Left renal cortex interstitium (tissue), 4 donors: ENCODE data around the gene KRTAP20-4. TPM values are rescaled to one million over a fixed set of nuclear protein-coding genes. Genes with fewer than 3 reads are reported as not detected.

Source experiments
- DNase-seq, 4 donors: peaks; one replicate each; pipeline ENCODE4 v3.0.0-alpha.2; 2013; ENCODE audit warnings: low read depth in 4 of 4, low spot score in 2 of 4, missing footprints in 1 of 4
- polyA plus RNA-seq, 4 donors: library from polyadenylated mRNA; unstranded; fragments of 120-200 nt; gene quantifications; one replicate each; pipeline ENCODE4 v1.2.1, GENCODE V29; 2013; ENCODE audit not compliant: insufficient read length in 4 of 4

The KRTAP20-4 gene
- not detected for polyA plus RNA-seq

DNA sequence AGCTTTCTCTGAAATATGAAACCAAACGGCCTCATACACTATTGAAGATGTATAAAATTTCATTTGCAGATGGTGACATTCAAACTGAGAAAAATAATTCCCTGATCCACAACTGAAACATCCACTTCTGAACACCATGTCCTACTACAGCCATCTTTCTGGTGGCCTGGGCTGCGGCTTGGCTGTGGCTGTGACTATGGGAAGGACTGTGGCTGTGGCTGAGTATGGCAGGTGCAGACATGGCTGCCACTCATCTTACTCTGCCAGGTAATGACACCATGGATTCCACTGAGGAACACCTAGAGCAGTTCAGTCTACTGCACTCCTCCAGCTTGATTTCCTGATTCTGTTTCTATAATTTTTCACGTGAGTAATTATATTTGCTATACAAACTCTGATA, at the start of gene KRTAP20-4:
Gene KRTAP20-4 (plus strand): TSS at position 106 of the 400 bp plus-strand sequence.
- DNase-seq: no peak

DNA sequence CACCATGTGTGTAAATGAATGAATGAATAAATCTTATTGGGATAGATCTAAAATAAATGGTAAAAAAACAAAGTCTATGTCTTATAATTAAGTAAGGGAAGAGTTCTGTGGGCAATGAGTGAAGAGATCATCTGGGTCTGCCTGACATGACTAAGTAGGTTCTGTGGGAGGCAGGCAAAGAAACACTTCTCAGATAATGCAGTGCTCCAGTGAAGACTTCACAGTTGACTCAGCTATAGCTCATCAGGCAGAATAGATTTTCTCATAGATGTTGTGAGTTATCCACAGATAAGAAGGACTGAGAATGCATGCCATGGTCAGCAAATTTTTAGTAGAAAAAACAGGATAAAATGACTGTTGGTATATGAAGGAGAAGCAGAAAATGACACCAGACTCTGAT, 42.7 kb upstream of the KRTAP20-4 start:
- DNase-seq: no peak

DNA sequence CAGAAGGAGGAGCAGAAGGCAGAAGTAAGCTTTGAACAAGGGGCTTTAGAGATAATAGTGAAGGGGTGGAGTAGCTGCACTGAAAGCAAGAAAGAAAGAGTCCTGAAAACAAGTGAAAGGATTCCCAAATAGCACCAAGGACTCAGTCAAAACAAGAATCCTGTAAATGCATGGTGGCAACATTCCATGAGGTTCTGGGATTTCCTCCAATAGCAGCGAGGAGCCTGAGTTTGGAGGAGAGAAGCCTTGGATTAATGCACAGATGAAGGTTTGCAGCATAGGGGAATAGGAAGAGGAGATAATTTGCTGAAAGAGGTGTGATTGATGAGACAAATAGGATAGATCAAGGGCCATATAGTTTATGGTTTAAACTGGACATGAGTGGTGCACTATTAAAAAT, 41.1 kb upstream of the KRTAP20-4 start:
- no peak for DNase-seq

DNA sequence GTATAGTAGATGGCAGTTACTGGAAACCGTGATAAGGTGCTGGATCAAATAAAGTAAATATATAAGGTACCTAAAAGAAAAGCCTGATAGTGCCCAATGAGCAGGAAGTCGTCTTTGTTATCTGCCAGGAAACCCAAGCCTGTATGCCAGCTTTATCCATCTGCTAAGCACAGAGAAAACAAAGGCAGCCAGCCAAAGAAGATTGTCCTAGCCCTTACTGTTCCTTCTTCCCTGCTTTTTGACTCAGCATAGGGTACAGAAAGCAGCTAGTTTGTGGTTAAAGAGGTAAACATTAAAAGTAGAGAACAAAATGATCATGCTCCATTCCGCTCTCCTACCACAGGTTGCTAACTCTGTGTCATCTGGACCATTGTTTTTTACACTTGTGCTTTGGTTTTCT, 40.3 kb upstream of the KRTAP20-4 start:
- no peak for DNase-seq

DNA sequence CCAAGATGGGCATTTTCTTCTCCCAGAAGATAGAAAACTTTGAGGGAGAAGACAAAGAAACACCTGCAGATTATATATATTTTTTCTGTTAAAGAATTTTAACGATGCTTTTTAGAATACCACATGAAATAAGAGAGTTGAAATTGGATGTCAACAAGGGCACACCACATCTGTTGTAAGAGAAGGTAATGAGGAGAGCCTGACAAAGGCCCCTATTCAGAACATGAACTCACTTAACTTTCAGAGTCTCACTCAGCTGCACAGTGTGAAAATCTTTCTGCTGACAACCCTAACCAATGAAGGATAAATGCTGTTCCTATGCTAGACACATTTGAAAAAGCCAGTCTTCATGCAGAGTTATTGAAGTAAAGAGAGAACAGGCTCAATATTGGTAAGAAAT, 37.6 kb upstream of the KRTAP20-4 start:
- no peak for DNase-seq

DNA sequence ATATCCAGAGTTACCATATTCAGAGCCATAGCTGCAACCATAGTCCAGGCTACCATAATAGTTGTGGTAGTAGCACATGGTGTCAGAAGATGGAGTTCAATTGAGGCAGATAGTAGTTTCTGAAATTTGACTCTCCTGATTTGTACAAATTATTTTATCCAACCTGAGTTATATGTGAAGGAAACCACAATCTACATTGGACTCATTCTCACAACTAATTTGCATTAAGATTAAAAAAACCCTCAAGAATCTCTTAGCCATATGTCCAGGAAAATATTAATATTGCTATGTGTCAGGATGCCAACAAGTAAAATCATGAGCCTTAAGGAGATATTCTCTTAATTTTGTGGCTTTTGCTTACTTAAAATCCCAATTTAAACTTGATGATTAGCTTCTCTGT, 30.1 kb upstream of the KRTAP20-4 start, which contains the start of gene KRTAP22-2:
Gene KRTAP22-2 (minus strand): TSS at position 101 of the 400 bp plus-strand sequence.
- no peak for DNase-seq

DNA sequence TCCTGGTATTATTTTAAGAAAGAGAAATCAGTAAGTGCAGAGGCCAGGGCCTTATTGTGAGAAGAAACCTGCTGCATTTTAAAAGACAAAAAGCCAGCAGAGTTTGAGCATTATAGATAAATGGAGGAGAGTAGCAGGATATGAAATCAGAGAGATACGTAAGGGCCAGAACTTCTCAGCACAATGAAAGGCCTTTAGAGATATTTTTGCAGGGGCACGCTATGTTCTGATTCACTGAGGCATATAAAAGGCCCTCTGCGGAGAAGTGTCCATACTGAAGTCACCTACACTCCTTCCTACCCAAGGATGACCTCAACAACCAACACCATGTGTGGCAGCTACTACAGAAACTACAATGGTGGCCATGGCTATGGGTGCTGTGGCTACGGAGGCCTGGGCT, 28.3 kb upstream of the KRTAP20-4 start, which contains the start of gene KRTAP6-3:
Gene KRTAP6-3 (plus strand): TSS at position 301 of the 400 bp plus-strand sequence. CDS start 6 bp downstream, at position 307.
- DNase-seq: no peak

DNA sequence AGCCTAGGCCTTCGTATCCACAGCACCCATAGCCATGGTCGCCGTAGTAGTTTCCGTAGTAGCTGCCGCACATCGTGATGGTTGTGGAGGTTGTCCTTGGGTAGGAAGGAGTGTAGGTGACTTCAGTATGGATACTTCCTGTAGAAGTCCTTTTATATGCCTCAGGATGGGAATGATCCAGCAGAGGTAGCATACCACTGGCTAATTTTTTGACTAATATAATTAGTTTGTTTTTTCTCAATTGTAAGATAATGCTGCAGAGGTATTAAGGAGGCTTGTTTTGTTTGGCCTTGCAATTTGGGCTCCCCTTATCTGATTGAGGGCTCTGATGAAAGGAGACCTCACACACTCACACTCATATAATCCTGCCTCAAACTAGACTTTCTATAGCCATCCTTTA, 21.6 kb upstream of the KRTAP20-4 start, which contains the start of gene KRTAP6-2:
Gene KRTAP6-2 (minus strand): TSS at position 101 of the 400 bp plus-strand sequence. CDS start 28 bp downstream, at position 73.
- DNase-seq: no peak

DNA sequence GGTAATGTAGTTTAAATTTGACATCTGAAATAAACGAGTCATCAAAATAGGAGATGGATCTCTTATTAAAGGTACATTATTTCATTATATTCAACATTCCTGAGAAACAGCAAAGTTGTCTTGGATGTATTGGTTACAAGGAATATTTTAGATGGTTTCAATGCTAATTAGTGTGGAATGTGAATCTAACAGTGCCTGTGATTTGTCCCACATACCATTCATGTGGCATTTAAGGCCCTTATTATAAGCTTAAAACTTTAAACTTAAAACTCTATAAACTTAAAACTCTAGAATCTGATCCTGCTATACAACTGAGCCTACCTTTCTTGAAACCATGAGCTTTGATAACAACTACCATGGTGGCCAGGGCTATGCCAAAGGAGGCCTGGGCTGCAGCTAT, 19.6 kb upstream of the KRTAP20-4 start, which contains the start of gene KRTAP22-1:
Gene KRTAP22-1 (plus strand): TSS at position 301 of the 400 bp plus-strand sequence.
- DNase-seq: no peak

DNA sequence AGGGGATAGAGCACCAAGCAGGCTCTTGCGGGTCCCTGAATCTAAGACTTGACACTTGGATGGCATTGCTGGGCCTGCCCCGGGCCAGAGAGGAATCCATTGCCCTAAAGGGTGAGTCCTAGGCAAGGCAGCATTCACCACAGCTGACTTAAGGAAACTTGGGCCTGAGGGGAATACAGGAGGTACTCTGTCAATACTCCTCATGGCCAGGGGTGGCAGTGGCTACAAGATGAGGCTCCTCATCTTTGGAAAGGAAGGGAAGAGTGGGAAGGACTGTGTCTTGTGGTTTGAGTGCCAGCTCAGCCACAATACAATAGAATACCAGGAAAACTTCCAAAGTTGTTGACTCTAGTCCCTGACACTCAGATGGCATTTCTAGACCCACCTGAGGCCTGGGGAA, 14.5 kb upstream of the KRTAP20-4 start:
- DNase-seq: no peak

DNA sequence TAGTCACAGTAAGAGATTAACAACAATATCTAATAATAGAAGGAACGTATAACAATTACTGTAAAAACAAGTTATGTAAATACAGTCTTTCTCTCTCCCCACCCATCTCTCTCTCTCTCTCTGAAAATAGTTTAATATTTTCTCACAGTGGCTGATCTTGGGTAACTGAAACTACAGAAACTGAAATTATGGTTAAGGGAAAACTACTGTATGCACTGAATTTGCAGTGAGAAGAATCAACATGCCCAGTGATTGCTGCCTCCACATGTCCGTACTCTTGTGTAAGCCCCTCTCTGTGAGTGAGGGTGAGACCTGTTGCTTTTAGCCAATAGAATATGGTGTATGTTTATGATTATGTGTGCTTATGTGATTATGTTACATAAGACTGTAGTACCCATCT, 8.3 kb upstream of the KRTAP20-4 start:
- DNase-seq: no peak

DNA sequence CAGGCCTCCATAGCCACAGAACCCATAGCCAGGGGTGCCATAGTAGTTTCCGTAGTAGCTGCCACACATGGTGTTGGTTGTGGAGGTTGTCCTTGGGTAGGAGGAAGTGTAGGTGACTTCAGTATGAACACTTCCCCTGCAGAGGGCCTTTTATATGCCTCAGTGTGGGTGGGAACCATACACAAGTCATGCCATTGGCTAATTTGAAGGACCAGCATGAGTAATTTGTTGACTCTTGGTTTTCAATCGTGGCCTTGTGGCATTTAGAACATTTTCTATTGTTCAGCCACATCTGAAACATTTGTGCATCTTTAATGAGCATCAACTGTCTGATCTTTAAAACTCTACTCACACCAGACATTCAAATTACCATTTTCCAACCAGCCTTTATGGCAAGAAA, 6.6 kb upstream of the KRTAP20-4 start, which contains the start of gene KRTAP6-1:
Gene KRTAP6-1 (minus strand): TSS at position 95 of the 400 bp plus-strand sequence. CDS start 26 bp downstream, at position 69.
- DNase-seq: no peak

DNA sequence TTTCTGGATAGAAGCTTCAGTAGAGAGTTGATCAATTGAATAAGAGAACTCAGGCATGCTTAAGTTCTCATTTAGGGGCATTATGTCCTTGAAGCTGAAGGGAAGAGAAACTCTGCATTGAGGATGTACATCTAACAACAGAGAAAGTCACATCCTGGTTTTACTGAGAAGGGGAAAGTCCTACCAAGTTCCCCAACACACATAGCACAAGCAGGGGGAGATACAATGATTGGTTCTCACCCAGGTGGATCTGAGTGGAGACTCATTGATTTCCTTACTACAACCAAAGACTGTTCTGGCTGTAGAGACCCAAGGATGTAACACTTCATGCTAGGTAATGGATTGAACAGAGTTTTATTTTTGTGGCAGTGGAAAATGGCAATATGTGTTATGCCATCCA, 5.2 kb upstream of the KRTAP20-4 start:
- no peak for DNase-seq

DNA sequence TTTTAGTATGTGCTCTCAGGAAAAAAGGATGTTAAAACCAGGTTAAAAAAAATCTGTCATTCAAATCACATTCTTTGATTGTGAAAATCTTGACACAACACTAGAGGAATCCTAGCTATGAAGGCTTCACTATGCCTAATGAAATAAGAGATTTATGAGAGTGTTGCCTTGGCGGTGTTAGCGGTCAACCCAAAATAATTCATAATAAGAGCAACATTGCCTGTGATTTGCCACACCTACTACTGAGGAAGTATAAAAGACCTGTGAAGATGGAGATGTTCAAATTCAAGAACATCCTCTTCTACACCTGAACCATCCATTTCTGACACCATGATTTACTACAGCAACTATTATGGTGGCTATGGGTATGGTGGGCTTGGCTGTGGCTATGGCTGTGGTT, 4.3 kb upstream of the KRTAP20-4 start, which contains the start of gene KRTAP20-1:
Gene KRTAP20-1 (plus strand): TSS at position 301 of the 400 bp plus-strand sequence. CDS start 30 bp downstream, at position 331.
- no peak for DNase-seq

DNA sequence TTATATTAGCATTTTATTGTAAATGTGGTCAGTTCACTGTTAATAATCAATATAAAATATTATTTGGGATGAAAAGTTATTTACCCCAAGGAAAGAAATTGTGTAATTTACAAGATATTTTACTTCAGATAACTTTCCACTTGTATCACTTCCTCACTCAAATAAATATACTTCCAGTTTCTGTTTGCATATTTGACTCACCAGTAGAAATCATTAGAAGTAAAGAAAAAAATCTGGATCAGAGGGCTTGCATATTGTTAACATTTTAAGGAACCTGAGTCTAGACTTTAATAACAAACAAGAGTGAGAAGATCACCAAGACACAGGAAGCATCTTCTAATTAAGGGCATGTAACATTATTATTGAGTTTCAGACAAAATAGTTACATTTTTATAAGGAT, 347 bp upstream of the KRTAP20-4 start:
- no peak for DNase-seq

DNA sequence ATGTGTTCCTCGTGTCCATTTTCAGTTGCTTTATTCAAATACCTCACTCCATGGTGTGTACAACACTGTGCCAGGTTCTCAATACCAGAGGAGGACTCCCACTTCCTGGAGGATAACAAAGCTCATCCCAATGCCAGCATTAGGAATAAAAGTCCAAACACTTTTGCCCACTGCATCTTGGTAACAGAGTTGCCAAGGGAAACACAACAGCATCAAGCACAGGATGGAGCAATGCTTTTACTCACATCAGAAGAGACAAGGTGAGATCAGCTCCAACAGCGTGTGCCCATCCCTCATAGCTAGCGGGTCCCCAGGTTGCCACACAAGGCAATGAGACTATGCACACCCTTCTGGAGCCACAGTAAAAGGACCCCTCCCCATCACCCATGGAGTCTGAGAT, 2.9 kb downstream of the KRTAP20-4 start:
- DNase-seq: no peak

DNA sequence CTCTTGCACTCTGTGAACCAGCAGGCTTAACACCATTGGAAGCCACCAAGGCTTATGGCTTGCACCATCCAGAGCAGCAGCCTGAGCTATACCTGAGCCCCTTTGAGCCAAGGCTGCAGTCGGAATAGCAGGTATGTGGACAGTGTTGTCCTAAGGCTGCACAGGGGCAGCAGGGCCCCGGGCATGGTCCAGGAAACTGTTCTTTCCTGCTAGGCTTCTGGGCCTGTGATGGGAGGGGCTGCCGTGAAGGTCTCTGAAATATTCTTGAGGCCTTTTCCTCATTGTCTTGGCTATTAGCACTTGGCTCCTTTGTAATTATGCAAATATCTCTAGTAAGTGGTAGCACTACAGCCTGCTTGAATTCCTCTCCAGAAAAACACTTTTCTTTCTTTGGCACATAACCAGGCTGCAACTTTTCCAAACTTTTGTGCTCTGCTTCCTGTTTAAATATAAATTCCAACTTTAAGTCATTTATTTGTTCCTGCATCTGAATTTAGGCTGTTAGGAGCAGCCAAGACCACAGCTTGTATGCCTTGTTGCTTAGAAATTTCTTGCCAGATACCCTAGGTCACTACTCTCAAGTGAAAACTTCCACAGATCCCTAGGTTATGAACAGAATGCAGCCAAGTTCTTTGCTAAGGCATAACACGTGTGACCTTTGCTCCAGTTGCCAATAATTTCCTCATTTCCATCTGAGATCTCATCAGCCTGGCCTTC, 5.2 kb downstream of the KRTAP20-4 start:
- DNase-seq: no peak

DNA sequence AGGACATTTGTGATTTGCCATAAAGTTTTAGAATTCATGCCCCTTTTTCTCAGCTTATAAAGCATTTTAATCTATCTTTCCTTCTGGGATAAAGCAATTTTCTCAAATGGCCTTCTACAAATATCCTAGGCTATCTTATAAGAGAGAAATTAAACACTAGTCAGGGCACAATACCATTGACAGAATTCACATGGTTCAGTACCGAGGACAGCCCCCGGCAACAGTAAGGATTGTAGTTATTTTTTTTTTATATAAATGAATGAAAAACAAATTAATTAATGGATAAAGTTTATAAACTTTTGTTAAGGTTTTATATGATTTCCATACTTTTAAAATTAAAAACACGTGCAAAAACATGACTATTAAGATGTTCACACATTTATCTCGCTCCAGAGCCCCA, 7.7 kb downstream of the KRTAP20-4 start:
- DNase-seq: no peak

DNA sequence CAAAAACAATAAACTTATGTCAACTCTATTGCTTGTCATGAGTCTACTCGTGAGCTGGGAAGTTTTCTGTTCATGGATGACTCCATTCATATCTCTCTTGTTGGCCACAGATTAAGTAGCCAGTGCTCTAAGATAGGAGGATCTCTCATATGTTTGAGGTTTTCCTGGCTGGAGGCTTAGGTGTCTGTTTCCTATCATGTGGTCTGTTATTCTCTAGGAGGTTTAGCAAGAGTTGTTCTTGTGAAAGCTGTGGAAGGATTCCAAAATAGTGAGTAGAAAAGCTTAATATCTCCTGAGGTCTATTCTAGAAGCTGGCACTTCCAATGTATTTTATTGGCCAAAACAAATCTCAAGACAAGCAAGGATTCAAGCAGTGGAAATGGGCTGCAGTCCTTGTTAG, 8.8 kb downstream of the KRTAP20-4 start:
- DNase-seq: no peak

DNA sequence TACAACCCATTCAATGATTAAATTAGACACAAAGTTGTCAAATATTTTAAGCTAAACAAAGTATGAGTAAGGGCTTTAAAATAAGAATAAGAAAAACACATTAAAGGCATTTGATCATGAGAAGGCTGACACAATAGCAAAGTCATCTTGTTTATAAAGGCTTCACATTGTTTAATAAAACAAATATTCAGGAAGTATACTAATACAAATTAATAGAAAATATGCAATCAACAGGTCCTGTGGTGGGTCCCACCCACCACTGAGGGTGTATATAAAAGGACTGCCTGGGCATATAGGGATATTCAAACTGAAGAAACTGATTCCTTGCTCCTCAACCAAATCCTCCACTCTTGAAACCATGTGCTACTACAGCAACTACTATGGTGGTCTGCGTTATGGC, 14.5 kb downstream of the KRTAP20-4 start, which contains the start of gene KRTAP20-2:
Gene KRTAP20-2 (plus strand): TSS at position 301 of the 400 bp plus-strand sequence. CDS start 58 bp downstream, at position 359.
- no peak for DNase-seq

DNA sequence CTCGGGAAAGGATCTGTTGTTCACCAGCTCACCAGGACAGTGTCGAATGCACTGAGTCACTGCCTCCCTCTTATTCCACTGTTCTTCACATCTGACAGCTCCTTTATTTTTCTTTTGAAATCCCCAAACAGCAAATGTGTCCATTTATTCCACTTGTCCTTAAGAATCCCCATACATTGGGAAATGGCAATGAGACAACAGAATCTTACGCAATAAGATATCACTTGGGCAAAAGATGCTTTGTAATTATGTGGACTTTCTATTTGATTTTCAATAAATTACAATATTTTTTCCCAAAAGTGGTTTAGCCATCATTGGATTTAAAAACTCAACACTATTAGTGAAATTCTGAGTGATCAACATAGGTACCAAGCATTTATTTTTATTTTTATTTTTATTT, 18.3 kb downstream of the KRTAP20-4 start:
- DNase-seq: no peak

DNA sequence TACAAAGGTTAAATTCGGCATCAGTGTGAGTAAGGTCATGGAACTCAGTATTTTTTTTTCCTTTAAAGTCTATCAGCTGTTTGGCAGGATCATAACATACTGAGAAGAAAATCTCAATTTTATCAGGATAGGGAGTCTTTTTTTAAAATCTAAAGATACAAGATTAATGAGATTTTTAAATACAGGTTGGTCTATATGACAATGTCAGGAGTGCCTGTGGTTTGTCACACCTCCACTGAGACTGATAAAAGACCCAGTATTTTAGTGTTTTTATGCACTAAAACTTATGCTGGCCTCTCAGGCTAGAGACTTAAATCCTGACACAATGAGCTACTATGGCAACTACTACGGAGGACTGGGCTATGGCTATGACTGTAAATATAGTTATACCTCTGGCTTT, 22.1 kb downstream of the KRTAP20-4 start, which contains the start of gene KRTAP20-3:
Gene KRTAP20-3 (plus strand): TSS at position 301 of the 400 bp plus-strand sequence.
- no peak for DNase-seq
